Activated CD8-positive, alpha-beta memory T cell treated with anti-CD3 and anti-CD28 coated beads, Interleukin-2, amount 50 U/mL, for 4 hours (primary cell): Measurements from ENCODE around the gene TNIP1.

ENCODE experiments used
- DNase-seq: peaks from one replicate; pipeline ENCODE4 v3.0.0-alpha.2; 2020

The TNIP1 gene

GRCh38 chr5:151081431-151082281, 822 bp upstream of the TNIP1 start:
- no peak for DNase-seq

GRCh38 chr5:151079838-151080612, 809 bp downstream of the TNIP1 start:
- no peak for DNase-seq

- DNase-seq: peak; percentile 65
Observed at GRCh38 chr5:151078490-151079262, 2.2 kb downstream of the TNIP1 start.

- no peak for DNase-seq
Observed at GRCh38 chr5:151077967-151078366, 2.9 kb downstream of the TNIP1 start.

GRCh38 chr5:151077419-151077818, 3.4 kb downstream of the TNIP1 start:
- no peak for DNase-seq

- no peak for DNase-seq
Observed at GRCh38 chr5:151076616-151077015, 4.2 kb downstream of the TNIP1 start.

GRCh38 chr5:151075698-151076331, 5.0 kb downstream of the TNIP1 start:
- DNase-seq: no peak

- no peak for DNase-seq
Observed at GRCh38 chr5:151074557-151074956, 6.3 kb downstream of the TNIP1 start.

- no peak for DNase-seq
Observed at GRCh38 chr5:151073280-151073679, 7.6 kb downstream of the TNIP1 start.

GRCh38 chr5:151072630-151073025, 8.2 kb downstream of the TNIP1 start:
- DNase-seq: no peak

DNA sequence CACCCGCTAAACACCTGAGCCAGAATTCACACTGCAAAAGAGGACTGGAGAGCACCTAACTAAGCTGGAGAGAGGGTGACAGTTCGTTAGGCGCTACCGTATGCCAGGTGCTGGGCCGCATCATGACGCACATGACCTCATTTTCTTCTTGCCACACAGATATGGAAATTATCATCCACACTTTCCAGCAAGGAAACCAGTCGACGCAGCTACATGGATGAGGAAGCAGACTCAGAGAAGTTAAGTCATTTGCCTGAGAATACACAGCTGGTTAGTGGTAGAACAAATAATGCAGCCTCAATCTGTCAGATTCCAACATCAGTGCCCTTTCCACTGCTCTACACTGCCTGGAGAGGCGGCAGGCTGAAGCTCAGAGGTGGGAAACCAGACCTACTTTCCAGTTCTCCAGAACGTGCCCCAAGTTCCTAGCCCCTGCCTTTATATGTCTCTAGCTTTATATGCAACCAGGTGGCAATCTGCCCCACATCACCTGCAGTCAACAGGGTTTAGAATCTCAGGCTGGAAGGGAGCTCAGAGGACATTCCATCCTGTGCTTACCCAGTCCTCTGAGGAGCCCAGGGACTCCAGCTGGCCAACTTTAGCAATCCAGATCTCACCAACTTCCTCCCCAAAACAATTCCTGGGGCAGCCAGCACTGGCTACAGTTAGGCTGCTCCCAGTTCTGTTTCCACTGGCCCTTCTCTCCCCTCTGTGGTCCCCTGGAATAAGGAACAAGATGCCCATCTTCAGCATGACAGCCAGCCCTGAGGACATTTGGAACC, 8.8 kb downstream of the TNIP1 start:
- DNase-seq: no peak

- DNase-seq: no peak
Observed at GRCh38 chr5:151071021-151071420, 9.8 kb downstream of the TNIP1 start.

DNA sequence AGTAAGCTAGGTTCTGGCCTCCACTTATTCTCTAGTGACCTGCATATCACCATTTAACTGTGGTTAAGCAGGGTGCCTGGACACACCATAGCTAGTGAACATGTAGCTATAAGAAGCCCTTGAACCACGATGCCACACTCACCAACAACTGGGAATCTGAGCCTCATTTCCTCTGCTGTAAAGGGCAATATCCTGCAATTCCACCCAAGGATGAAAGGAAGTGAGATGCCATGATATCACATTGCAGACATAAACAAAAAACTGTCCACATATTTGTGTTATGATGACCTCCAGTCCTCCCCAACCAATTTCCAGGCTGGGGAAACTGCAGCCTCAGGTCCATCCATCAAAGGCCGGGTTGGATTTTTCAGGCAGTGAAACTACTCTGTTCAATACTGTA, 10.4 kb downstream of the TNIP1 start:
- DNase-seq: no peak

DNA sequence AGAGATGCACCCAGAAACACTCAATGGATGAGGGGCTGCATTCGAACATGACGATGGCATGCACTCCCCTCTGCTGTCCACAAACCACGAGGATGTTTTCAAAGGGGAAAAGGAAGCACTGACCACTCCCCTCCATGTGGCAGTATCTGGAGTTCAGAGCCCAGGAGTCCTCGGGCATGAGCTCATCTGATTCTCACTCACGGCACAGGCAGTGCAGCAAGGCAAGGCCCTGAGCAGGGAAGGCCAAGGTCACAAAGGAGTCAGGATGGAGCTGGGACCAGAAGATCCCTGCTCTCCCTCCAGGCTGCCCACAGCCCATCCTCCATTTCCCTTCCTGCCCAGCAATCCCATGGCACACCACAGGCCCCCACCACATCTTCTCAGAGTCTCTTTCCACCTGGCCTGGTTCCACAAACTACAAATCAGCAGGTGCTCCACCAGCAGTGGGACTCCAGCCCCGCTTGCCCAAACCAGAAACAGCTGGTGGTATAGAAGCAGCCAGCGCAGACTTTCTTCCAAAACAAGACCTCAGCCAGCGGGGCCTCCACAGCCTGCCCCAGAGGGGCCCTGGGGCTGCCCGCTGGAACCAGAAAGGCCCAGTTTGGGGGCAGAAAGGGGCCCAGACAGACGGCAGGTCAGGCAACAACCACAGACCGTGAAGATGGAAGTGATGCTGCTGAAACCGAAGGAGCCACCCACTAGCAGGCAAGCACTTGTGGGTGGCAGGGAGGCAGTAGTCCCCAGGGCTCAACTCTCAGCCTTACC, 12.2 kb downstream of the TNIP1 start:
- no peak for DNase-seq

DNA sequence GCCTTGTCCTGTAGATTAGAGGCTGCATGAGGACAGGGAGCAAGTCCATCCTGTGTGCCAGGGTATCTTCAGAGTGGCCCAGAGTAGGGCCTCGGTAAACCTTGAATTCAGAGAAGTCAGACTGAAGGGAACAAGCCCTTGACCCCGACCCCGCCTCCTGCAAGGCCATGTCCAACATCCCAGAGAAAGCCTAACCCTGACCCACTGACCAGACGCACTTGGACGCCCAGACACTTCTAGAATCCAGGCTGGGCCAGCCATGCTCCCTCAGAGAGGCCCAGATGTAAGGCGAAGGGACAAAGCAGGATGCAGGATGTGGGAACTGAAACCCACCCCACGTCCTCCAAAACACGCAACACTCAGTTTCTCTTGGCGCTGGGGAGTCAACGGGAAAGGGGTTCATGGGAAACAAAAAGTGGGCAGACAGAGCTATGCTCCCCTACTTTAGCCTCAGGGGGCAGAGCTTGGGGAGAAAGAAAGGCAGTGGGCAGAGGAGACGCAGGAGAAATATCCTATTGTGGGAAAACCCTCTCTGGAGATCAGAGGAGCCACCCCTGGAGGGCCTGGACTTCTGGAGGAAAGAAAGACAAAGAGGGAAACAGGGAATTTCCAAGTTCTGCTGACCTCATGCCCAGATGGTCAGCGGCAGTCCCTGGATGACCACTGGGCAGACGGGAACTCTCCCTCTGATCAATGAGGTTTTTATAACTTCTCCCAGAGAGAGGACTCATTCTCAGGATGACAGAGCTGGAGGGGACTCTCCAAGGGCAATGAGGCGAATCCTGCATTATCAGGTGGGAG, 13.0 kb downstream of the TNIP1 start:
- no peak for DNase-seq

- peak; percentile 32 for DNase-seq
Observed at GRCh38 chr5:151066920-151067319, 13.9 kb downstream of the TNIP1 start.

DNA sequence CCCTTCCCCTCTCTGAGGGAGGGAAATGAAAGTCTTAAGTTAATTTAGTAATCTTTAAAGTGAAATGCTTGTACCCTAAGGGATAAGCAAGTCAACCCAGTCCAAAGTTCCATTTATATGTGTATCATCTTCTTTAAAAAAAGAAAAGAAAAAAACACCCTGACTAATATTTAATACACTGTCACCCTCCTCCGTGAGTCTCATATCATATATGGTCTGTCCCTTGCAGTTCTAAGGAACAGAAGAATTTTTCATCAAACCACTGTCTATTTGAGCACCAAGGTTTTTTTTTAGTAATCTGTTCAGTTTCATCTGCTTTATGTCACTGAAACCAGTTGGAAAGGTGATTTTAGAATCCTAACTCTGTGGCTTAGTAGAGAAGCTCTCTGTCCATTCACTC, 15.2 kb downstream of the TNIP1 start:
- DNase-seq: no peak

DNA sequence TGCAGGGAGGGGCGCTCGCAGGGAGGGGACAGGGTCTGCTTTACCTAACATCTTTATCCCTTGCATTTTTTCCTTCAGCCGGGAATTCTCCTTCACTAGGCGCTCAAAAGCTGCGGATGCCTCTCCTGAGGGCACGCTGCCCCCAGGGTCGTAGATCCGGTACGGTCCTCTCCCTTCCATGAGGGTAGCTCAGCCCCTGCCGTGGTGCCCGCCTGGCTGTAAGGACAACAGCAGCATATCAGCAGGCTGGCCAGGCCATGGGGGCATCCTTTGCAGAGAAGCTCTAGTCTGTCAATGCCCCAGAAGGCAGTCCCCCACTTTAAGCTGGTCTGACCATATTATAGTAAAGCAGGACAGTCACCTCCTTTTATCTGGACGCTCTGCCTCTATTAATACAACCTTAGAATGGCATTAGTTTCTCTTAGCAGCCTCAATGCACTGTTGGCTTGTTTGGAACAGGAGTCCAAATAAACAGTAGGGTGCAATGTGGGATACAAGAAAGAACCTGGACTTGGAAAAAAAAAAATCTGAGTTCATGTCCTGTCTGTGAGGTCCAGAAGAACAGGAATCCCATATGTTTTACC, 15.8 kb downstream of the TNIP1 start:
- no peak for DNase-seq

- no peak for DNase-seq
Observed at GRCh38 chr5:151063142-151063989, 17.5 kb downstream of the TNIP1 start.
